HUES6 (cell line): ENCODE measurements around the gene TMEM26.

Experiments used
- H3K27ac ChIP-seq: 2 replicates; pipeline ENCODE4 v1.7.0; 2013; ENCODE audit warnings: low read depth, mild to moderate bottlenecking, low read length, inconsistent platforms
- H3K27me3 ChIP-seq: 2 replicates; pipeline ENCODE4 v1.6.1; 2013; ENCODE audit warnings: low read length; ENCODE audit not compliant: control insufficient read depth, insufficient read depth
- H3K36me3 ChIP-seq: 2 replicates; pipeline ENCODE4 v1.6.1; 2013; ENCODE audit warnings: low read length; ENCODE audit not compliant: control insufficient read depth, insufficient read depth
- H3K4me1 ChIP-seq: 2 replicates; pipeline ENCODE4 v1.6.1; 2013; ENCODE audit warnings: low read length; ENCODE audit not compliant: control insufficient read depth, insufficient read depth
- H3K4me3 ChIP-seq: 2 replicates; pipeline ENCODE4 v1.5.1; 2013; ENCODE audit warnings: low read depth, low read length
- H3K9ac ChIP-seq: one replicate; pipeline ENCODE4 v1.6.1; 2013; ENCODE audit warnings: mild to moderate bottlenecking, low read length
- H3K9me3 ChIP-seq: 2 replicates; pipeline ENCODE4 v1.6.1; 2013; ENCODE audit warnings: low read depth, low read length; ENCODE audit not compliant: control insufficient read depth, insufficient read depth

TMEM26 gene

DNA sequence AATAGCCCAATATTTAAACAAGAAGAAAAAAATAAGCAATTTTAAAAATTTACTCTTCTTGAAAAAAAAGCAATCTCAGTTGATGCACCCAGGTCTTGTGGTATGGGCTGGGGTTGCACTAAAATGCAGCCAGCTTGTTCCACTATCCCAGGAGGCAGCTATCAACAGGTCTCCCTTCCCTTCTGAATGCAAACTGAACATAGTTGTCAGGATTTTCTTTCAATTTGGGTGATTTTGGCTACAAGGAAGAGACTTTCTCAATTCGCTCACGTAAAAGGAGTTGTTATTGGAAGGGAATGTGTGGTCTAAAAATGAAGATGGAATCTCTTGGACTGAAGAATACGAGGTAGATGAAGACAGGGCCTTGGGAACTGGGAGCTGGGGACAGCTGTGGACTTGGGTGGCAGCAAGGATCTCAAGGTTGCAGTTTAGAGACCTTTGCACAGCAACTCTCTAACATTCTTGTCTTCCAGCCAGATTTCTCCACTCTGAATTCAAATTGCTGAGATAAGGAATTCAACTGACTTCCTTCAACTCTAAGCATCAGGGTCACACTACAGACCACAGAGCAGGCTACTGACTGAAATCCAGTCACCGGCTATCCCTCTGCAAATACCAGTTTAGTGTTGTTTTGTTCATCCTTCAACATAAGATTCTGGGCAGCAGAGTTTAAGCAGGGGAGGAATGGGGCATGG, 3.1 kb upstream of the TMEM26 start:
- H3K36me3 ChIP-seq: no peaks in the 10 kb centered on the region
- H3K9ac ChIP-seq: no peak overlapping the region
- H3K27ac ChIP-seq: no peak overlapping the region
- no peak overlapping the region for H3K4me3 ChIP-seq
- no peaks in the 10 kb centered on the region for H3K9me3 ChIP-seq
- peaks cover 3% of the 10 kb centered on the region; the same call in 1 of the 2 replicates for H3K4me1 ChIP-seq
- H3K27me3 ChIP-seq: peaks cover 55% of the 10 kb centered on the region

DNA sequence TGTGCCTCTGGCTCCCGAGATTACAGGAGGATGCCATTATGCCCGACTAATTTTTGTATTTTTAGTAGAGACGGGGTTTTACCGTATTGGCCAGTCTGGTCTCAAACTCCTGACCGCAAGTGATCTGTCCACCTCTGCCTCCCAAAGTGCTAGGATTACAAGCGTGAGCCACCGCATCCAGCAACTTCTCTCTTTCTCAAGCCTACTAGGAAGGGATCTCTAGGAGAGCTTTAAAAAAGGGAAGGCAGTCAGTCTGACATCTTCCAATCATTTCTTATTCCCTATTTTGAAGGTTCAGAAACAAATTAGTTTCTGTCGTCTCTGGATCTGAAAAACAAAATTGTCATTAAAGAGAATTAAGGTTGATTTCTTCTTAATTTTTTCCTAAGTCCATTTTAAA, 2.5 kb upstream of the TMEM26 start:
- H3K9me3 ChIP-seq: no peaks in the 10 kb centered on the region
- H3K4me3 ChIP-seq: no peak overlapping the region
- peaks cover 60% of the 10 kb centered on the region for H3K27me3 ChIP-seq
- H3K9ac ChIP-seq: no peak overlapping the region
- no peaks in the 10 kb centered on the region for H3K36me3 ChIP-seq
- peaks cover 3% of the 10 kb centered on the region; the same call in 1 of the 2 replicates for H3K4me1 ChIP-seq
- no peak overlapping the region for H3K27ac ChIP-seq

DNA sequence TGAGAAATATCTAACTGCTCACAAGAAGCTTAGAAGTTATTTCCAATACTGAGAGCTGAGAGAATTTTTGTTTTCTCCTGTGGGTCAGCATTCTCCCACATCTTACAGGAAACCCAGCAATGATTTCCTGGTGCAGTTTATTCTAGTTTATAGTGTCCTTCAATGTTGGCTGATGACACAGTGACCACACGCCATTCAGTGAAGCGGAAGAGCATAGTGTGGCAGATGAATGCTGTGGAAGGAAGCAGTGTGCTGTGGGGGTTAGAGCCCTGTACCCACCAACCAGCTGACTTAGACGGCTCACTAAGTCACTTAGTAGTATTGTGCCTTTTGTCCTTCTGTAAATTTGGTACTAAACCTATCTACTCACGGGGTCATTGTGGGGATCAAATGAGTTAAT, 1.4 kb upstream of the TMEM26 start:
- Histone ChIP-seq H3K4me1 (peaks cover 3% of the 10 kb centered on the region; the same call in 1 of the 2 replicates), H3K9me3 (no peaks in the 10 kb centered on the region), H3K4me3 (no peak overlapping the region), H3K36me3 (no peaks in the 10 kb centered on the region), H3K27ac (no peak overlapping the region), H3K9ac (no peak overlapping the region), H3K27me3 (peaks cover 60% of the 10 kb centered on the region)

DNA sequence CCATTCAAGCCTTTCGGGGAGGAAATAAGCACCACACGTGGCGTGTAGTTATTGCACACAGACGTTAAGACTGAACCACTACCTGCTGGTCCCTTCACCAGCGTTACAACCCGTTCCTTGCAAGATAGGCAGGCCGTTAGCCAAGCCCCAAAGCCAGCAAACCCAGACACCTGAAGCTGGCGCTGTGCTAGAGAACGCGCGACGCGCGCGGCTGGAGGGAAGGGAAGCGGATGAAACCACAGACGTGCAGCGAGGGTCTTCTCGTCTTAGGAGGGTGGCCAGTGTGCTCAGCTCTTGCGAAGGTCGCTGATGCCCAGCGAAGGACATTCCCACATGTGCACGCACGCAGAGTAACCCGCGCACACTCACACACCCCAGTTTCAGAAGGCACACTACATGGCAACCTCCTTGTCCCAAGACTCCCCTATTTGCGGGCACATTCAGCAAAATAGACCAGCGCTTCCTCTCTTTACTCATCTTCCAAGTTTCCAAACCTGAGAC, 980 bp downstream of the TMEM26 start:
- peaks cover 60% of the 10 kb centered on the region for H3K27me3 ChIP-seq
- no peaks in the 10 kb centered on the region for H3K9me3 ChIP-seq
- H3K9ac ChIP-seq: no peak overlapping the region
- H3K4me3 ChIP-seq: peak overlapping the region; percentile 80
- peaks cover 3% of the 10 kb centered on the region; the same call in 1 of the 2 replicates for H3K4me1 ChIP-seq
- no peaks in the 10 kb centered on the region for H3K36me3 ChIP-seq
- H3K27ac ChIP-seq: no peak overlapping the region

DNA sequence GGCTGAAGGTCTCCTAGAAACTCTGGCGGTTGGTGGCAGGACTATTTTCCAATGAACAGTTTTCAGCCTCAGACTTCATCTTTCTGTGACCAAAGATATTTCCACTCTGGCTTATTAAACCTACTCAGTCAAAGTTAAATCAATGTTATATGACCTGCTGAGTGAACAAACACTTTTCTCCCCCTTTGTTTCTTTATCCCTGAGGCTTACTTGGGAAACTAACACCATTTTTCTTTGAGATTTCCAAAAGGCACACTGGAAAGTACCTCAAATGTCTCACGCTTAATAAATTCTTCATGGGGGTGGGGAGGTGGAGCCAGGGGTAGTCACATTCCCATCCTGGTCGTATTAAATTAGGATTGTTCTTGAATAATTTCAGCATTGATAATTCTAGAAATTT, 1.8 kb downstream of the TMEM26 start:
- Histone ChIP-seq H3K27me3 (peaks cover 55% of the 10 kb centered on the region), H3K36me3 (no peaks in the 10 kb centered on the region), H3K4me3 (no peak overlapping the region), H3K27ac (no peak overlapping the region), H3K4me1 (peaks cover 3% of the 10 kb centered on the region; the same call in 1 of the 2 replicates), H3K9me3 (no peaks in the 10 kb centered on the region), H3K9ac (no peak overlapping the region)

DNA sequence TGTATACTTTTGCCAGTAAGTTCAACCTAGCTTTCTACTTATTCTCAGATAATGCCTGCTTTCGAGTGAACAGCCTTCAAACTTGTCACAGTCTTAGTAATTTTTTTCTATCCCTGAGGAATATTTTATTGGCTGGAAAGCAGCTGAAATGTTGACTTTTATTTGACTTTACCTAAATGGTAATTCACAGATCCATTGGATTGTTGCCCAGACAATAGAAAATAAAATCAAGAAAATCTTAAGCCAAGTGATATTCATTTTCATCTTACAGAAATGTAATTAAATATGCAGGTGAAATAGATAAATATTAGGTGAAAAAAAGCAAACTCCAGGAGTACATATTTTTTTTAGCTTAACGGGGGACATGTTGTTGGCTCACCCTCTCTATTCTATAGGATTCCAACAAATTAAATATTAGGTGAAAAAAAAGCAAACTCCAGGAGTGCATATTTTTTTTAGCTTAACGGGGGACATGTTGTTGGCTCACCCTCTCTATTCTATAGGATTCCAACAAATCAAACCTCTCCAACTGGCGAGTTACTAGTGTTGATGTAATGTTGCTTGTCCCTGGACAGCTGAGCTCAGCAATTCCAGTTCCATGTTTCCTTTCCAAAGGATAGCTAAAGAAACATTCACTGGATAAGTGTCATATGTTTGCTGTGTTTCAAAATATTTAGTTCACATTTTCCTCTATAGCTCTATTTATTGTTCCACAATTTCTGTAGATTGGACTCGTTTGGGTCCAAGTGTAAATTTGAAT, 4.2 kb downstream of the TMEM26 start:
- peaks cover 32% of the 10 kb centered on the region for H3K27me3 ChIP-seq
- no peak overlapping the region for H3K27ac ChIP-seq
- no peak overlapping the region for H3K4me3 ChIP-seq
- H3K4me1 ChIP-seq: peaks cover 3% of the 10 kb centered on the region; the same call in 1 of the 2 replicates
- H3K36me3 ChIP-seq: no peaks in the 10 kb centered on the region
- H3K9ac ChIP-seq: no peak overlapping the region
- H3K9me3 ChIP-seq: no peaks in the 10 kb centered on the region

DNA sequence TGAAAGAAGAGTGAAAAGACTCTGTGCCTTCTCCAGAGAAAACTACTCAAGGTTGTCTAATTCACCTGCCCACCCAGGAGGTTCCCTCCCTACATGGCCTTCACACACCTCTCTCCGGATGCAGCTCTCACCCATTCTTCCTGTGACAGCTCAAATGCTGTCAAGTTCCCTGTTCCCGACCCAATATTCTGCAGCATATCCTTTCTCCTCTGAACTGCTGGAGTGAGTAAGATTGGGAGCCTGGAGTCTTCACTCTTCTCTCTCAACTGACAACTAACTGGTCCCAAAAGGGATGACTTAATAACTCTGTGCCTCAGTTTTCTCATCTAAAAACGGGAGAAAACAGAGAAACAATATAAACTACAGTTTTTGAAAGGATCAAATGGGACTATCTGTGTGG, 5.1 kb downstream of the TMEM26 start:
- H3K27ac ChIP-seq: no peak overlapping the region
- H3K27me3 ChIP-seq: peaks cover 23% of the 10 kb centered on the region
- no peak overlapping the region for H3K4me3 ChIP-seq

DNA sequence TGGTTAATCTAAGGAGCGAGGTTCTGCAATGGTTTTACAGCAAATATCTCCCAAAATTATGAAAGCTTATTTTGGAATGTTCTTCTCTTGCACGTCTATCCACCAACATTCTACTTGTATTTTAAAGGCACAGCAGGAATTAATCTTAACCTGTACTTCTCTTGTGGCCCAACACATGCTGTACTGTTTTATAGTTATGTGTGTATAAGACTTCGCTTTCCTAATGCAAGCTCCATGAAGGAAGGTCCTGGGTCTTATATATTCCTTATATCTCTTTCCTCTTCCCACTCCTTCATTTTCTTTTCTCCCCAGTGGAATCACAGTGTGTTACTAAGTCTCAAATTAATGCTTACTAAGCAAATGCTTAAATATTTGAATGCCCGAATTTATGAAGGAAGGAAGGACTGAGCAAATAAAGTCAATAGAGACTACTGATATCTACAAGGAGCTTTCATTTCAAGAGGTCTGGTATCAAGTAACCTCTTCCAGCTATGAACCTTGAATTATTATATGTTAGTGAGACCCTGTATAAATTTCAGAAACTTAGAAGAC, 14.0 kb downstream of the TMEM26 start:
- Histone ChIP-seq H3K4me3 (no peak overlapping the region), H3K9ac (no peak overlapping the region), H3K9me3 (no peaks in the 10 kb centered on the region), H3K27me3 (no peaks in the 10 kb centered on the region), H3K36me3 (no peaks in the 10 kb centered on the region), H3K27ac (no peak overlapping the region), H3K4me1 (no peaks in the 10 kb centered on the region)

More for the DNA sequence above, 5.1 kb downstream of the TMEM26 start:
- H3K36me3 ChIP-seq: no peaks in the 10 kb centered on the region
- no peak overlapping the region for H3K9ac ChIP-seq
- peaks cover 3% of the 10 kb centered on the region; the same call in 1 of the 2 replicates for H3K4me1 ChIP-seq
- H3K9me3 ChIP-seq: no peaks in the 10 kb centered on the region

DNA sequence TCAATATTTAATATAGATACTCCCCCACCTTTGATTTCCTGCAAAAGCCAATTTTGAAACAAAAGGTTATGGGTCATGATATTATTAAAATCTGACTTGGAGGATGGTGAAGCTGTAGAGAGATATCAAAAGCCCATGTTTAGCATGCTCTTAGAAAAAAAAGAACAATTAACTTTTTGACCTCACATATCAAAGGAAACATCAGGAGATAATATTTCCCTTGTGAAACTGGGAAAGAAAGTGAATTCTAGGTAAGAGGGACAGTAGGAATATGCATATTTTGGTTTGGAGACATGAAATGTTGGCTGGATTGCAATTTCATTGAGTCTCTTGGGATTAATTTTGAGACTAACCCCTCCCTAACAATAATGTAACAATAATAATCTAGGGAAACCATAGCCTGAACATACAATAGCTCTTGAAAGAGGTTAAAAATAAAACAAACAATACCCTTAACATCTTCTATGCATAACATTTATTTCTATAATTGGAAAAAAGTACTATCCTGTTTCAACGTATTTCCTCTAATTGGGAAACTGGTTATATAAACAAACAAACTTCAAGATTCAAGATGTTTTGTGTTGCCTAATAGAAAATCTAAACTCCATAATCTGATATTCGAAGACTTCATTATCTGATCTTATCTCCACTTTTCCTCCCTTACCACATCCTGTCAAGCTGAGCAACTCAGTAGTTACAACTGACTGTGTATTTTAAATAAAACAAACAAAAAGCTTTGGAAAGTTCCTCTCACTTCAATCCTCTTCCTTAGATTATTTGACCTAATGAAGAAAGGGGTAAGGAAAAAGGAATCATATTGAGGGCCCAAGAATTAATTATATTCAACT, 14.8 kb downstream of the TMEM26 start:
- Histone ChIP-seq H3K4me3 (no peak overlapping the region), H3K4me1 (no peaks in the 10 kb centered on the region), H3K9ac (no peak overlapping the region), H3K27ac (no peak overlapping the region), H3K9me3 (no peaks in the 10 kb centered on the region), H3K27me3 (no peaks in the 10 kb centered on the region), H3K36me3 (no peaks in the 10 kb centered on the region)

DNA sequence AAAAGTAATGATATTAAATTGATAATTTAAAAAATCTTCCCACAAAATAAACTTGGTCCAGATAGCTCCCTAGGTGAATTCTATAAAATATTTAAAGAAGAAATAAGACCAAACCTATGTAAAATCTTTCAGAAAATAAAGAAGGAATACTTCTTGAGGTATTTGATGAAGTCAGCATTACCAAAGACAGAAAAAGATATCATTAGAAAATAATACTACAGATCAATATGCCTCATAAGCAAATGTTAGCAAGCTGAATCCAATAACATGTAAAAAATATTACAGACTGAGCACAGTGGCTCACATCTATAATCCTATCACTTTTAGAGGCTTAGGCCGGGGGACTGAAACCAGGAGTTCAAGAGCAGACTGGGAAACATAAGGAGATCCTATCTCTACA, 30.0 kb downstream of the TMEM26 start:
- H3K27ac ChIP-seq: no peak overlapping the region
- H3K27me3 ChIP-seq: no peaks in the 10 kb centered on the region
- no peak overlapping the region for H3K4me3 ChIP-seq
- peaks cover 14% of the 10 kb centered on the region for H3K9me3 ChIP-seq
- H3K36me3 ChIP-seq: no peaks in the 10 kb centered on the region
- no peaks in the 10 kb centered on the region for H3K4me1 ChIP-seq
- no peak overlapping the region for H3K9ac ChIP-seq
